SH-SY5Y (cell line): ENCODE data around the gene DLK1.

ENCODE experiments used
- GATA2 ChIP-seq: IDR thresholded peaks from 2 replicates; pipeline ENCODE4 v1.6.1; 2011; ENCODE audit warnings: mild to moderate bottlenecking, low read depth, low read length
- GATA3 ChIP-seq: IDR thresholded peaks from 2 replicates; pipeline ENCODE4 v1.6.1; 2011; ENCODE audit warnings: low read depth, mild to moderate bottlenecking, low read length, moderate library complexity

Gene DLK1

DNA sequence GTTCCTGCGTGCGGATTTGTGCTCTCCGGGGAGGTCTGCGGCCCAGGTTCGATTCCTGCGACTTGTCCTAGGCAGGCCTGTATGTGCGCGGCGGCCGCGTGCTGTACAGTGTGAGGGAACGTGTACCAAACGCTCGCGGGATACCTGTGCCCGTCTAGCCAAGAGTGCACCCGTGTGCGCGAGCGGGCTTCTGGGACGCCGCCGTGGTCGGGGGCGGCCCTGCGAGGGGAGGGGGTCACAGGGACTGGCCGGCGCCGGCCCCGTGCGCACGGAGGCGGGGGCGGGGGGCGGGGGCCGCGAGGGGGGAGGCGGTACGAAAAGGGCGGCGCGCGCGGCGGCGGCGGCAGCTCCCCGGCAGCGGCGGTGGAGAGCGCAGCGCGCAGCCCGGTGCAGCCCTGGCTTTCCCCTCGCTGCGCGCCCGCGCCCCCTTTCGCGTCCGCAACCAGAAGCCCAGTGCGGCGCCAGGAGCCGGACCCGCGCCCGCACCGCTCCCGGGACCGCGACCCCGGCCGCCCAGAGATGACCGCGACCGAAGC lies at the start of gene DLK1:
Gene DLK1, plus strand, starts transcription at position 343 of the 536 bp plus-strand sequence. Its CDS starts 177 bp downstream, at position 520.
- TF ChIP-seq GATA3 (no peak), GATA2 (no peak)

DNA sequence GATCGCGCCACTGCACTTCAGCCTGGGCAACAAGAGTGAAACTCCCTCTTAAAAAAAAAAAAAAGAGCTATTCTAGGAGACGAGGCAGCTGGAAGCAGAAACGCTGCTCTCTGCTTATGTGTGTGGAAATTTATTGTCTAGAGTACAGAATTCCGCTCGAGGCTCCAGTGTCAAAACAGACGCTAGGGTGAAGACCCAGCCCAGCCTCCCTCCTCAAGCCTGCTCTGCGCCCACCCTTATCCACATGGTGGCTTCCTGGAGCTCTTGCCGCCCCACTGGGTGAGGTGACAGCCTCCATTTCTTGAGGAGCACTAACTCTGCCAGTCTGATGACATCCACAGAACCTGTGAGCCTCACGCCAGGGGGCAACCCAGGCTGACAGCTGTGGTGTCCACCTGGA lies 49.5 kb upstream of the DLK1 start:
- no peak for TF ChIP-seq GATA2
- no peak for TF ChIP-seq GATA3

DNA sequence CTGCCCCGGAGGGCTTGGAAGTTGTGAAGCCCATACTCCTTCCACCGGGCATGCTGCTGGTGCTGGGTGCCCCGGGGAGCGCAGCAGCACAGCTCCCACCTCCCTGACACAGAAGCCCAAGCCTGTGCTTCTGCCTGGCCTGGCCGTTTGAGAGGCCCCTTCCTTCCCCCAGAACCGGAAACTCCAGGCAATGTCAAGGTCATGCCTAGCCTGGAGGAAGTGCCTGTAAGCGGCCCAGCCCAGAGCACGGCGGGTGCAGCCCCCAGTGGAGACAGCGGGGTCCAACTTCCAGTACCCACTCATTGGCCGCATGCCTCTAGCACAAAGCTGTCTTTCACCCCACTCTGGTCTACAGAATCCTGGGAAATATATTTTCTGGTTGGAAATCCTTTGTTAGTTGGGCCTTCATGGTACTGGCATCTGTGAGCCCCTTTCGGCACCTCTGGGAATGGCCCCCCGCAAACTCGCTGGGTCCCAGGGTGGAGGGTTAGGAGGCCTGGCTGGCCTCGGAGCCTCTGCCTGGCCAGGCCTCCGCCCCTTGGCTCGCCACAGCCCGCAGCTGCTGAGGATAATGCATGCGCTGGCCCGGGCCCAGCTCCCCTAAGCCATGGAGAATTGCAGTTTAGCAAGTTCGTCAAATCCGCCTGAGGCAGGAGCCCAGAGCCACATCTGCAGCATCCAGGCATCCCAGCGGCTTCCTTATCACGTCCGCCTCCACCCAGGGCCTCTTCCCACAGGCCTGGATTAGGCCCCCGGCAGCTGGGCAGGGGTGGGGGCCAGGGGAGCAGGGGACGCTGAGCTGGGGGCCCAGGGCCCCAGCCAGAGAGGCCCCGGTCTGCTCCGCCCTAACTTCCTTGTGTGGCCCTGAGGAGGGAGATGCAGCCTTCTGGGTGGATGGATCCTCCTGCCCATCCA lies 48.9 kb upstream of the DLK1 start:
- no peak for TF ChIP-seq GATA3
- peak; percentile 76 for TF ChIP-seq GATA2

DNA sequence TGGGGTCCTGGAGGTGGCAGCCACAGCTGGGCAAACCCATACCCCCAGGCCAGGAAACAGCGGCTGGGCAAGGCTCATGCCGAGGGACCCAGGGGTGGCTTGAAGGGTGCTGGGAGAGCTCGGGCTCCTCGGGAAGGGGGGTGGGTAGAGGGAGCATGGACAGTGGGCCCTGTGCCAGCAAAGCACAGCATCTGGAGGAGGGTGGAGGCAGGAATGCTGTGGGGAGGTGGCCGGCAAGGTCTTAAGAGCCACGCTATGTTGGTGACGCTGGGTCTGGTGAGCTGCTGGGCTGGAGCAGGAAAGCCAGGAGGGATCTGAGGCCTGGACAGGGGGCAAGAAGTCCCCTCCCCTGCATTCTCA lies 48.2 kb upstream of the DLK1 start:
- TF ChIP-seq GATA2 (no peak), GATA3 (no peak)

DNA sequence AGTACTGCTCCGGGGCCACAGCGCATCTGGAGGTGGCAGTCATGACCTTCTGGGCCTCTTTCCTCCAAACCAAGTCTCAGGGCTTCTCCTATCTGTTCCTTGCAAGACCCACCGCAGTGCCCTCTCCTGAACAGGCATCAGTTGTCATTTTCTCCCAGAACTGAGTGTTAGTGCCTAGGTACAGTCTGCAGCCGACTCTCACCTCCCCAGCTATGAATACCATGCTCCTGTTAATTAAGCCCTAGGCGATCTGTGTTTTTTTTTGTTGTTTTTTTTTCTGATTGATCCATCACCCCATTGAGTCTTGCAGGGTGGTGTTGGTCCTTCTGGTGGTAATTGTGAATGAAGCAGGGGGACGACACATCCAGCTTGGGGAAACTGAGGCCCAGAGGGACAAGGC lies 47.5 kb upstream of the DLK1 start:
- no peak for TF ChIP-seq GATA3
- TF ChIP-seq GATA2: no peak

GRCh38 chr14:100679707-100680438 lies 46.8 kb upstream of the DLK1 start:
- TF ChIP-seq GATA3 (no peak), GATA2 (no peak)

GRCh38 chr14:100680439-100681051 lies 46.1 kb upstream of the DLK1 start:
- TF ChIP-seq GATA3 (no peak), GATA2 (no peak)

- no peak for TF ChIP-seq GATA3
- TF ChIP-seq GATA2: no peak
These were observed 45.6 kb upstream of the DLK1 start for GRCh38 chr14:100681111-100681510.

- no peak for TF ChIP-seq GATA2
- TF ChIP-seq GATA3: no peak
These were observed 43.9 kb upstream of the DLK1 start for GRCh38 chr14:100682749-100683148.

DNA sequence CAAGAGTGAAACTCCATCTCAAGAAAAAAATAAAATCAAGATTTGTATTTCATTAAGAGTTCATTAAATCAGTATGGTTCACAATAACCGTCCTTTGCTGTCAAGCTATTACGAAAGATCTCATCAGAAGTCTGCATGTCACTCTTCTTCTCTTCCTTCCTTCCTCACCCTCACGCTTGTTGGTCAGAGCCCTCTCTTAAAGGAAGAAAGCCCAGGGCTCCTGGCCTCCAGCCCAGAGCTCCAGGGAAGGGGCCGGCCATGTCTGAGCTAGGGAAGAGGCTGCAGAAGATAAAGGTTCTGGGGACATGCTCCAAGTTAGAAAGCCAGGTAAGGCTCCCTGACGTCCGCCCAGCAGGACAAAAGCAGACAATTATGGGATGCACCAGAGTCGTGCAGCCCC lies 43.1 kb upstream of the DLK1 start:
- no peak for TF ChIP-seq GATA2
- TF ChIP-seq GATA3: no peak

- TF ChIP-seq GATA2 (0 out of 2 replicates have a peak, but pooled peaks have one; percentile 24), GATA3 (no peak)
These were observed 42.5 kb upstream of the DLK1 start for GRCh38 chr14:100684154-100684553.

GRCh38 chr14:100684961-100685360 lies 41.7 kb upstream of the DLK1 start:
- TF ChIP-seq GATA3: no peak
- TF ChIP-seq GATA2: no peak

DNA sequence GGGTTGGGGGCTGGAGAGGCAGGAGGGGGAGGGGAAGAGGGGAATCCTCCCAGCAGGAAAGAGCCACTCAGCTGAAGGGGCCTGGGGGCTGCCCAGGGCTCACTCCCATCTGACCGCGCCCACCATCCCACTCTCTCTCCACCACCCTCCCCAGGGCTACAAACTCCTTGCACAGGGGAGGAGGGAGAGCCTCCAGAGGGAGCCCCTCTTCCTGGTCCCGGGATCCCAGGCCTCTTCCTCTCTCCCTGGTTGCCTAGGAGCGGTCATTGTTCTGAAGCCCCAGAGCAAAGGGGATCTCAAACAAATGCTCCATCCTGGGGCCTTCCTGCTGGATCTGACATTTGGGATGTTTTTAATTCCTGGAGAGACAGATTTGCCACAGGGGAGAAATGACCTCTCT lies 39.8 kb upstream of the DLK1 start:
- no peak for TF ChIP-seq GATA3
- no peak for TF ChIP-seq GATA2

DNA sequence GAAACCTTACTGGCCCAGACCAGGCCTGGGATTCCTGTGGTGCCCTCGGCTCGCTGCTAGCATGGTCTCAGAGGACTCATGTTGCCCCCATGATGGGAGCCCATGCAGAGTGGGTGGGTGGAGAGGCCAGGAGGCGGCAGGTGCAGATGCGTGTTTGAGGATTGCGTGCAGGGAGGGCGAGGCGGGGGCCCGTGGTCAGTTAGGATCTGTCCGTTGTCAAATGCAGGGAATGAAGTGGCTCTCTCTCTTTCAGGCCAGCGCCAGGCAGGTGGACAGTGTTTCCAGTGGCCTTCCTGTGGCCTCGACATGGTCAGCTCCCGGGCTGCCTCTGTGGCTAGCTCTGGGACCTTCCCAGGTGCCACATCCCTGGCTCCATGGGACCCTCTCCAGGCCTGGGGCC lies 39.3 kb upstream of the DLK1 start:
- TF ChIP-seq GATA3: no peak
- TF ChIP-seq GATA2: no peak
